IMR-90 (cell line): ENCODE data around the gene TNS3. TPM values are rescaled to one million over a fixed set of nuclear protein-coding genes. Genes with fewer than 3 reads are reported as not detected.

Source experiments
- CEBPB ChIP-seq: IDR thresholded peaks from 2 replicates; pipeline ENCODE4 v1.6.1; 2012; ENCODE audit warnings: low read depth, low read length, improper control_type of control experiment
- ELK1 ChIP-seq: fragments of 150-350 bp; IDR thresholded peaks from 2 replicates; pipeline ENCODE4 v1.6.1; 2016; ENCODE audit warnings: low read depth, mild to moderate bottlenecking, low read length, moderate library complexity, borderline replicate concordance
- polyA plus RNA-seq, 3 experiments: library from polyadenylated mRNA; depleted of rRNA; stranded (reverse); fragments of >200 nt; gene quantifications; 2 replicates each; pipeline ENCODE4 v1.2.3, GENCODE V29; 2012; ENCODE audit warnings: low replicate concordance in 1 of 3
- total RNA-seq: library from RNA; depleted of rRNA; stranded (reverse); fragments of >200 nt; gene quantifications from 2 replicates; pipeline ENCODE4 v1.2.3, GENCODE V29; 2012

The TNS3 gene
- total and polyA plus RNA-seq, 2 of the 4 experiments (the other 2 are of a cell fraction) = 64.3 to 79.2 TPM

GRCh38 chr7:47574482-47575329, 7.2 kb downstream of the TNS3 start (continued):
- TF ChIP-seq ELK1 (no peak), CEBPB (no peak)
